ENCODE results near the gene C18orf32.

- TF ChIP-seq CTCF (IDR thresholded peaks at IDR 0.05; ENCODE audit: low read depth, low read length), result no peak
- no peak for TF ChIP-seq EZH2phosphoT487 (IDR thresholded peaks at IDR 0.05; ENCODE audit: low read depth)
Observed at GRCh38 chr18:49519101-49519971, 32.3 kb upstream of the C18orf32 start.
